Gastroesophageal sphincter (tissue), 4 donors: ENCODE data around the gene TRAF3. TPM values are rescaled to one million over a fixed set of nuclear protein-coding genes. Genes with fewer than 3 reads are reported as not detected.

ENCODE experiments used
- ATAC-seq: fragments of 150-250 bp; one replicate; pipeline ENCODE4 v1.9.1; 2016; ENCODE audit warnings: mild to moderate bottlenecking, moderate library complexity
- H3K27ac ChIP-seq, 4 donors: fragments of 200-600 bp; sonication (generic) in 3 of 4; 1 replicate in 3 of 4; 2 replicates in 1 of 4; pipeline ENCODE4 v1.5.1; 2016 to 2019
- H3K27me3 ChIP-seq: fragments of 200-600 bp; sonication (generic); one replicate; pipeline ENCODE4 v1.5.1; 2019
- H3K36me3 ChIP-seq, 2 donors: fragments of 200-600 bp; sonication (generic); one replicate each; pipeline ENCODE4 v1.5.1; 2019; ENCODE audit warnings: control low read depth in 1 of 2
- H3K4me1 ChIP-seq, 3 donors: fragments of 200-600 bp; sonication (generic); 1 replicate in 2 of 3; 2 replicates in 1 of 3; pipeline ENCODE4 v1.5.1; 2016 to 2019; ENCODE audit warnings: control low read depth in 2 of 3
- H3K4me3 ChIP-seq, 2 donors: fragments of 200-600 bp; sonication (generic); one replicate each; pipeline ENCODE4 v1.5.1; 2019; ENCODE audit warnings: mild to moderate bottlenecking in 1 of 2, moderate library complexity in 1 of 2
- H3K9me3 ChIP-seq, 3 donors: fragments of 200-600 bp; sonication (generic); one replicate each; pipeline ENCODE4 v1.5.1; 2017 to 2019; ENCODE audit warnings: control low read depth in 2 of 3
- CTCF ChIP-seq, 4 experiments: fragments of 200-600 bp in 2 of 4; fragments of 450-650 bp in 2 of 4; sonication (generic) in 1 of 4; IDR thresholded peaks; one replicate each; pipeline ENCODE4 v1.5.1; 2017 to 2019; ENCODE audit warnings: antibody characterized with exemption in 4 of 4, mild to moderate bottlenecking in 2 of 4, moderate library complexity in 2 of 4
- EP300 ChIP-seq: sonication (generic); formaldehyde crosslinking; IDR thresholded peaks from one replicate; pipeline ENCODE4 v1.6.1; 2017; ENCODE audit warnings: antibody characterized with exemption, mild to moderate bottlenecking
- POLR2A ChIP-seq, 2 donors: fragments of 450-650 bp; IDR thresholded peaks; one replicate each; pipeline ENCODE4 v1.6.1; 2017; ENCODE audit warnings: antibody characterized with exemption in 2 of 2, mild to moderate bottlenecking in 2 of 2, moderate library complexity in 1 of 2
- POLR2AphosphoS5 ChIP-seq: sonication (generic); formaldehyde crosslinking; IDR thresholded peaks from one replicate; pipeline ENCODE4 v1.6.1; 2017; ENCODE audit warnings: antibody characterized with exemption
- WGBS, 2 donors: methylation state at CpG; one replicate each; pipeline ENCODE4 v1.1.5; 2018; ENCODE audit warnings: low coverage in 1 of 2; 5-methylcytosine and 5-hydroxymethylcytosine counted together
- total RNA-seq, 4 donors: library from RNA; depleted of rRNA; stranded (reverse); fragments of >200 nt; gene quantifications; one replicate each; pipeline ENCODE4 v1.1.0, GENCODE V29; 2016

Gene TRAF3
- total RNA-seq, 4 donors from 2014 or later: 10.9 to 29.0 (median 18.7) TPM

GRCh38 chr14:102902523-102903247, 125.4 kb downstream of the TRAF3 start:
- no peaks in the 10 kb centered on the region for H3K4me1 ChIP-seq
- TF ChIP-seq EP300 (no peak), POLR2AphosphoS5 (no peak), CTCF (IDR thresholded peaks at IDR 0.05) (no peak), POLR2A (IDR thresholded peaks at IDR 0.05) (no peak)
- H3K27ac ChIP-seq: no peak overlapping the region
- 82 to 89% methylated on average over 3 to 5 of the region's 12 CpGs for WGBS, 2 donors
- ATAC-seq: no peak
- H3K27me3 ChIP-seq: no peaks in the 10 kb centered on the region
- H3K9me3 ChIP-seq: no peaks in the 10 kb centered on the region
- H3K36me3 ChIP-seq: peaks cover 0 to 77% of the 10 kb centered on the region in 2 donors
- H3K4me3 ChIP-seq: no peak overlapping the region

GRCh38 chr14:102903248-102903888, 126.1 kb downstream of the TRAF3 start:
- TF ChIP-seq POLR2A (IDR thresholded peaks at IDR 0.05) (no peak), CTCF (IDR thresholded peaks at IDR 0.05) (no peak), EP300 (no peak), POLR2AphosphoS5 (no peak)
- no peak overlapping the region for H3K4me3 ChIP-seq
- no peak for ATAC-seq
- H3K27ac ChIP-seq: no peak overlapping the region
- H3K27me3 ChIP-seq: no peaks in the 10 kb centered on the region
- no peaks in the 10 kb centered on the region for H3K4me1 ChIP-seq
- 96 to 100% methylated on average over 1 to 5 of the region's 29 CpGs for WGBS, 2 donors
- H3K9me3 ChIP-seq: no peaks in the 10 kb centered on the region
- peaks cover 0 to 72% of the 10 kb centered on the region in 2 donors for H3K36me3 ChIP-seq

- peaks cover 0 to 66% of the 10 kb centered on the region in 2 donors for H3K36me3 ChIP-seq
- H3K4me3 ChIP-seq: no peak overlapping the region
- no peaks in the 10 kb centered on the region for H3K27me3 ChIP-seq
- TF ChIP-seq POLR2AphosphoS5 (no peak), CTCF (IDR thresholded peaks at IDR 0.05) (no peak), POLR2A (IDR thresholded peaks at IDR 0.05) (no peak), EP300 (no peak)
- no peak for ATAC-seq
- 96 to 100% methylated on average over 2 to 4 of the region's 7 CpGs for WGBS, 2 donors
- no peak overlapping the region for H3K27ac ChIP-seq
- no peaks in the 10 kb centered on the region for H3K4me1 ChIP-seq
- no peaks in the 10 kb centered on the region for H3K9me3 ChIP-seq
Observed at GRCh38 chr14:102903889-102904512, 126.8 kb downstream of the TRAF3 start.

- H3K27ac ChIP-seq: no peak overlapping the region
- H3K4me3 ChIP-seq: no peak overlapping the region
- no peaks in the 10 kb centered on the region for H3K9me3 ChIP-seq
- no peaks in the 10 kb centered on the region for H3K4me1 ChIP-seq
- H3K36me3 ChIP-seq: peaks cover 0 to 62% of the 10 kb centered on the region in 2 donors
- H3K27me3 ChIP-seq: no peaks in the 10 kb centered on the region
- no peak for ATAC-seq
- 93 to 96% methylated on average over 20 to 25 of the region's 38 CpGs for WGBS, 2 donors
- TF ChIP-seq POLR2AphosphoS5 (no peak), POLR2A (IDR thresholded peaks at IDR 0.05) (no peak), CTCF (IDR thresholded peaks at IDR 0.05) (no peak), EP300 (no peak)
Observed at GRCh38 chr14:102905116-102906108, 128.2 kb downstream of the TRAF3 start.
